Activated effector memory CD4-positive, alpha-beta T cell treated with Interleukin-2 at 50 U/mL for 16 hours (primary cell): ENCODE data around the gene PSMD5.

Experiments
- DNase-seq: peaks from one replicate; pipeline ENCODE4 v3.0.0-alpha.2; 2020

PSMD5 gene

DNA sequence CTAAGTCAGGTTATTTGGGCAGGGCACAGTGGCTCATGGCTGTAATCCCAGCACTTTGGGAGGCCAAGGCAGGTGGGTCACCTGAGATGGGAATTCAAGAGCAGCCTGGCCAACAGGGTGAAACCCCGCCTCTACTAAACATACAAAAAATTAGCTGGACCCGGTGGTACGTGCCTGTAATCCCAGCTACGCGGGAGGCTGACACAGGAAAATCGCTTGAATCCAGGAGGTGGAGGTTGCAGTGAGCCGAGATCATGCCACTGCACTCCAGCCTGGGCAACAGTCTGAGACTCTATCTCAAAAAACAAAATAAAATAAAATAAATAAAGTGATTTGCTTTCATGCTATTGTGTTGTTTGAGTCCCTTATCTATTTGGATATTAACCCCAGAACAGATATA, 41.3 kb downstream of the PSMD5 start:
- no peak for DNase-seq

DNA sequence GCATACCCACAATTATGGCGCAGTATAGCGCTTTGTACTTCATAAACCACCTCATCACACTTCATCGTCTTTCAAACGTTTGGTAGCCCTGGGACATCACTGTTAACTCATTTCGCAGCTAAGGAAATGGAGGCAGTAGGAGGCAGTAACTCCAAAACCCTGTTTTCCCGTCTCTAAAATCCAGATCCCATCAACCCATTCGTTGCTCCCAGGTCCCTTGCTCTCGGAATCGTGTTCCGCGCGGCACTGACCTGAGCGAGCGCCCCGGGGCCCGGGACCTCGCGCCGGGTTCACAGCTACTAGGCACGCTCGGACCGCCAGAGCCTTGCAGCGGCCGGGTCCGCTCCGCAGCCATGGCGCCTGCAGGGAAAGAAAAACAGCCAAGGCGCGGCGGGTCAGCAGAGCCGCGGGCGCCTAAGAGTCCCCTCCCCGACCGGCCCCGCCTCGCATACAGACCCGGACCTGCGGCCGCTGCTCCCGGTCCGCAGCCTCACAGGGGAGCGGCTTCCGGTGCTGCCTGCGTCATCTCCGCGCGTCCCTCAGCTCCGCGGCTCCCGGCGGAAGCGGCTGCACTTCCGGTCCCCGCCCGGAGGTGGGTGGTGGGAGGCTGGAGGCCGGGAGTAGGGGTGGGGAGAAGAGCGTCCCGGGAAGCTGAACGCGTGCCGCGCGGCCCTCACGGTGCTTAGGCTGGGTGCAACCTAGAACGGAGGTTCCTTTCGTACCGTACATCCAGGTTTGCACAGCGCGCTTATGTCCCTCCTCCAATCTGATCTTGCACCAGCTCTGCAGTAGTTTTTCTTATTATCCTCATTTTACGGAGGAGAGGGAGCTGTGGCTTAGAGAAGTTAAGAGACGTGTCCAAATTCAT, 49.6 kb downstream of the PSMD5 start, which contains the start of gene FBXW2:
Gene FBXW2 (minus strand): TSS at position 519 of the 868 bp plus-strand sequence. CDS start 5,158 bp downstream, outside the sequence.
- DNase-seq, result peak; percentile 80

DNA sequence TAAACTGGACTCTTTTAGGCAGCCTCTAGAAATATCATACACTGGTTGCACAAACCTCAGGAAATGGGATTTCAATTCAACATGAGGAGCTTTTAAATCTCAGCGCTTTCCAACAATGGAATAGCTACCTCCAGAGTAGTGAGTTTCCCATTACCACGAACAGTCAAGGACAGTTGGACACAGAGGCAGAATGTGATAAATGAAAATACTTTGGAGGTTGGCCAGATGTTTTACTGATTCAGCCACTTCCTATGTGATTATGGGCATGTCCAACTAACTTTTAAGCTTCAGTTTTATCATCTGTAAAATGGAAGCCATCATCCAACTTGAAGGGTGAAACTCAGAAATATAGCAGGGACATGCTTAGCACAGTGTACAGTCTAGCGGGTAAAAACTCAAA, 51.6 kb downstream of the PSMD5 start:
- no peak for DNase-seq

DNA sequence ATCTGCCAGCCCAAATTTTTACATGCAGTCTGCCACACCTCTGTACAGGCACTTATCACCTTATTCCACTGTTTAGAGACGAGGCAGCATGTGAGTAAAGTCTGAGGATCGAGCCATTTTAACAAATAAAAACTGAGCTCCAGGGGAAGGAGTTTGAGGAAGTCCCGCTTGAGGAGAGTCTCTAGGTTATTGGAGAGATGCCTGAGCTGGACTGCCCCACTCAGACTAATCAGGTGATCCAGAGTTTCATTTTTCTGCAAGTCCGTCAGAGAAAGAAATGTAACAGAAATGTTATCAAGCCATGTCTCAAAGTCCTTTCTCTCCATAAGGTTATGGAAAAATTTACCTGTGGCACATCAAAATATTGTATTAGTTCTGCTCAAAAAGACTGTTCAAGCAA, 54.8 kb downstream of the PSMD5 start:
- DNase-seq, result no peak

DNA sequence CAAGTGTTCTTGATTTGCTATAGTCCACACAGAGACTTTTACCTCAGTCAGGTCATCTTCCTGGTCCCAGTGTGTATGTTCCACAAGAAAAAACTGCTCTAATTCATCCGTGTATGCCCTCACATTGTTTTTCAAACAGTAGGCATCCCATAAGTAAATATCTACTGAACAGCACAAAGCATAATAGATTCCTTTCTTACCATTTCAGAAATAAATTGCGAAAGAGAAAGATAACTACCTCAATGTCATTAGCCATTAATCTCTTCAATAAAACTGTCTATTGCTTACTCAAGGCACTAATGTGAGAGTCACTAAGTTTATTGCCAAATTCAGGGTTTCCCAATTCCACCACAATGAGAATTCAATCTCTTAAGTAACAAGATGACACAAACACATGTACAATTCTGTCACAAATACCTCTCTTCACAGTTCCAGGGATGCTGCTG, 59.1 kb downstream of the PSMD5 start:
- DNase-seq, result no peak

DNA sequence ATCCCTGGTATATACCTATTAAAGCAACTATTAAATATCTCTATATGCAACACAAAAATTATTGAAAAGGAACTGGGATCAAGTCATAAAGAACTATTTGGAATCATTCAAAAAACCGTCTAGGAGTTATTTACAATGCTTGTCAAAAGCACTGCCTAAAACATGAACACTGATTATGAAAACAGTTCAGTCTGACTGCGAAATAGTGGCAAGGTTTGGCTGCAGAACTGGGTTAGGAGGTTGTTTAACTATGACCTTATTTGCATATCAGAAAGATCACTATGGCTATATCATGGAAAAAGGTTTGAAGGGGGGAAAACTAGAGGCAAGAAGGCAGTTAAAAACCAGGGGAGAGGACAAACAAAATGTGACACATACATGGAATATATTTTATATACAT, 61.5 kb downstream of the PSMD5 start:
- no peak for DNase-seq

DNA sequence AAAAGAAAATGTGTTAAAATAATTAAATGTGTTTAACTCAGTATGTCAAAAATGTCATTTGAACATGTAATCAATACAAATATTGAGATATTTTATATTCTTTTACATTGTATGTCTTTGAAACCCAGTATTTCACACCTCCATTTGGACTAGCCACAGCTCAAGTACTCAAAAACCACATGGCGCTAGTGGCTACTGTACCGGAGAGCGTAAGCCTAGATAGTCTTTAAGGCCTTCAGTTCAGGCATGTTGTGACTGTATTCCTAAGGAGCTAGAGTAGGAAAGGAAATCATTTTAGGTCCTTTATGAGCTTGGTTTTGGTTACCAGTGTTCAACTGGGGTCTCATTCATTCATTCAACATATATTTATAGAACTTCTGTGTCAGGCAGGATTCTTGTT, 62.4 kb downstream of the PSMD5 start:
- DNase-seq, result no peak

DNA sequence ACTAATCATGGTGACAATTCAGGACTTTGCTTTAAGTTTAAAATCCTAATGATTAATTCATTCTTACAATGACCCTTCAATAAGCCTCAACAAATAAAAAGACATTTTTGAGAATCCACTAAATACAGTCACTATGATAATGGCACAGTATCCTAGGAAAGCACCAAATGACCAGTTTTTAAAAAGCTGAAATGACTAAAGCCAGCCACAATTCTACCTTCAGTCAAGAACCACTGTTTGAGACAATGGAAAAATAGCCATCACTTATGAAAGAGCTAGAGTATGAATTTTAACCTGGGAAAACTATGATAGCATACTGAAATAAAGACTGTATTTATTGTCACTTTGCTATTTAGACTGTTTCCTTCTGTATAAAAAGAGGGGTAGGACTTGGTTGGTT, 63.5 kb downstream of the PSMD5 start:
- no peak for DNase-seq

DNA sequence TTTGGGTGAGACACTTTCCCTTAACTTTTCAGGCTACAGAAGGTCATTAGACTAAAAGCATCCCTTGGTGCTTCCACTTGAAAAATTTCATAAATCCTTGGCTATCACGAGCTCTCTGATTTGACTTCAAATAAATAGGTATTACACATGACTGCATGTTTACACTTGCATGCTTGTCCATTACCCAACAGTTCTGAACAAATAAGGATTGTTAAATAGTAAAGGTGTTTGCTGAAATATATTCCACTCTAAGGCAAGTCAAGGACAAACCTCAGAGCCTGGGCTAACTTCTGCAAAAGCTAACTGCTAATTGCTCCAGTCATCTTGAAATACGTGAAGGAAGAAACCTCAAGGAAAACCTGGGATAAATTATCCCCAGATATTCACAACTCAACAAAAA, 64.0 kb downstream of the PSMD5 start:
- DNase-seq, result no peak

DNA sequence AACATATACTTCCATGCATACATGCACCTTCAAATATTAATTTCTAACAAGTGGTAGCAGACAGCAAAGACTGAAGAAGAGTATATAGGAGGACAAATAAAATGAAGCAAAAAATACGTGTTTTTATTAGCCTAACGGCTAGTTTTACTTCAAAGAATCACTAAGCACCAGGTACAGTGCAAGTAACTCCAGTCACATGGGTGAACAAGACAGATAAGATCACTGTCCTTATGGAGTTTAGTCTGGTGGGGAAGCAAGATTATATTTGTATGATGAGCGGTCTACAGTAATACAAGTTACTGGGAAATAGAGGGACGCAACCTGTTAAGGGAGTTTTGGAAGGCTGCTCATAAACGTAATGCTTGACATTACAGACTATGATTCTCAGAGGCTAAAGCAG, 65.5 kb downstream of the PSMD5 start:
- no peak for DNase-seq

DNA sequence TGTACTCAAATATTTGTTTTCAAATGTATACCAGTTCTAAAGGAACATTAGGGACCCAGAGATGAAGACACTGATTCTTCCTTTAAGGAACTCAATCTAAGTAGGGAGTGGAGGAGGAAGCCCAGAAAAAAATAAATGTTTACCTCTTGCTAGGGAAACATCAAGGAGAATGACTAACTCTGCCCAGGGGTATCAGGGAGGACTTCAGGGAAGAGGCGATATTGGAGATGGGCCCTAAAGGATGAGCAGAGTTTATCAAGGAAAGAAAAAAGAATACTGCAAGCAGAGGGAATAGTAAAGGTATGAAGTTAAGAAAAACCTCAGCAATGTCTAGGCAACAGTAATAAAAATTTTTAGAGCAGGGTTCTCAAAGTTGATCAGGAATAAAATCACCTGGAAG, 65.9 kb downstream of the PSMD5 start:
- DNase-seq, result no peak

DNA sequence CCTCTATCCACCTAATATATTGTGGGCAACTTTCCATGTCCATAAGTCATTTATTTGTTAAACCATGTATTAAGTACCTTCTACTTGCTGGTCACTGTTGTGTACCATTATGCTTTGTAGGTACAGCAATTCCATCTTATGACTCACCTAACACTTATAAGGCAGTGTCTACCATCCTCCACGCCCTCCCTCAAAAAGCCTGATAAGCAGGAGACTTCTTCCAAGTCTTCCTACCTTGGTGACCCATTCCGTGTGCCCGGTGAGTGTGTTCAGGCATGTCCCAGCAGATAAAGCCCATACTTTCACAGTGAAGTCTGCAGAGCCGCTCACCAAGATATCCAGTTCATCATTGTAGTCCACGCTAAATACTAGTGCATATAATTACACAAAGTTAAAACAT, 66.9 kb downstream of the PSMD5 start:
- no peak for DNase-seq

DNA sequence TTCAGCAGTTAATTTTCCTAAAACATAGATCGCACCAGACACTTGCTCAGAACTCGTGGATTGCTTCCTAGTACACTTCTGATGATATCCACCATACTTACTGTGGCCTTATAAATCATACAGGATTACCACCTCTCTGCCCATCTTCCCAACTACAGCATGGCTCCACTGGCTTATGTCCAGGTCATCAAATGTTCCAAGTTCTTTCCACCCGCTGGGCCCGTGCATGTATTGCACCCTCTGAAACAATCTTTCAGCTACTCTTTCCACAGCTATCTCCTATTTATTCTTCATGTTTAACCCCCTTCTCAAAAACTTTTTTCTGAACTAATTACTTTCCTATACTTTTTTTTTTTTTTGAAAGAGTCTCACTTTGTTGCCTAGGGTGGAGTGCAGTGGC, 68.0 kb downstream of the PSMD5 start:
- no peak for DNase-seq

DNA sequence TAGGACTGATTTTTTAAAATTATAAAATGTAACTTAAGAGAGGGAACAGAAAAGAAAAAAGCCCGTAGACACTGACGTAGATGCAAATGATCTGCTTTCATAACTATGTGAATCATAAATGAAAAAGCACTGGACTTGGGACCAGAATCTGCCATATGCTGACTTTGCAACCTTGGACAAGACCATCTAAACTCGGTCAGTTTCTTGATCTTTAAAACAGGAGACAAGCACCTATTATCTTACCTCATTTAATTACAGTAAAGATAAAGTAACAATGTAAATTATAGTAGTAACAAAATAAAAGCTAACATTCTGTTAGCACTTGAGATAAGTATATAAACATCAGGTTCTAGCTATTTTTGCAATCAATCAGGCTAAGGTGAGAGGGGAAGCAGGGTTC, 69.5 kb downstream of the PSMD5 start:
- no peak for DNase-seq

DNA sequence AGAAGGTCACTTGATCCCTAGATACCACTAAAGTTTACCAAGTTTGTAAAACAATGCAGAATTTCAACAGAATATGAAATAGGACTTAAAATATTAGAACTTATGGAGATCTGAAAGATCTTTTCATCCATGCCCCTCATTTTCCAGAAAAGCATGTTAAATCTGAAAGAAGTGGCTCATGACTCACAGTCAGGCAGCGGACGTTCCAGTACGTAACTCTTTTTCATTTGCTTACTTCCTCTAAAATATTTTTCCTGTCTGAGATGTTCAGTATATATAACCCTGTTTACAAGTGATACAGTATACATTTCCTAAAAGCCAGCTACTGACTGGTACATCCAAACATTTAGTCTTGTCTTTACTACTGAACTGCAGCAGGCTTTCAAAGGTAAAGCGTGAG, 71.8 kb downstream of the PSMD5 start:
- DNase-seq, result no peak

DNA sequence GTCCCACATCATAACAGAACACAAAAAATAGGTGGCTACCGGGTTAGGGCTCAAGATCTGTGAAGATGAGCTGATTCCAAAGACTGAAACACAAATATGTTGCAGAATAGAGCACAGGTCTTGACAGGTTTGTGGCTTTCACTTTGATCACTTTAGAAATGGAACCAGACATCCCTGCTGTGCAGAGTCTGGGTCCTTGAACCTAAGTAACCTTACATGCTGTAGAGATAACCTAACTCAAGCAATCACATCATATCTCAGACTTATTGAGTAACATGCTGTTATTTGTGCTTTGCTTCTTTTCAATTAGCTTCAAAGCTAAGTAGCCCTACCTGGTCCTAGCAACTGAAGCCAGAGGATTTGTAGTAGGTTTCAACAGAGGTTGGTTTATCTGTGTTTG, 73.8 kb downstream of the PSMD5 start:
- DNase-seq, result no peak

DNA sequence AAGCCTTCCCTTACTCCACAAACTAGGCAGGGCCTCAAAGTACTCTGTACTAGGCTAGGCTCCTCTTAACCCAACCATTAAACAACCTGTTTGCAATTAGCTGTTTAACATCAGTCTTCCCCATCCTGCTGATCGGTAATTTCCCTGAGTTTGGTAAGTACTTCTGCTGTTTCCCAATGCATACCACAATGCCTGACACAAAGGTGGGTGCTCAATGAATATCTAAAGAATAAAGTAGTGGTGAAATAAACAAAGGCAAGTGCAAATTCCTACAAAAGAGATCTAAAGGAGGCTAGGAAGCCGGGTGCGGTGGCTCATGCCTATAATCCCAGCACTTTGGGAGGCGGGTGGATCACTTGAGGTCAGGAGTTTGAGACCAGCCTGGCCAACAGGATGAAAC, 74.5 kb downstream of the PSMD5 start:
- no peak for DNase-seq

DNA sequence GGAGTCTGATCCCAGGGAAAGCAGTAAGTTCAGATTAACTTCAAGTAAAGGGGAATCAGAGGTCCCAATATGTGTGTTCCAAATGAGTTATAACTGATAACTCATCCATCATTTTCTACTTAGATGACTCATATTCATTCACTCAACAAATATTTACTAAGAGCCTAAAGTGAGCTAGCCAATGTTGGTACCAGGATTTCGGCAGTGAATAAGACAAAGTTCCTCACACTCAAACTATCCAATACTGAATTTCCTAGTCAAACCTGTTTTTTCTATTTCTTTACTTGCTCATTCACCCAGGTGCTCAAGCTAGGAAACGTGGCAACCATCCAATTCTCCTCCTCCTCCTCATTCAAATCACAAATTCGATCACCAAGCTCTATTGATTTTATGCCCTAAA, 75.3 kb downstream of the PSMD5 start:
- no peak for DNase-seq
